Activated T-cell treated with anti-CD3 and anti-CD28 coated beads for 1 hour (primary cell): Measurements from ENCODE around the gene GPRC5C.

Experiments
- DNase-seq: peaks from one replicate; pipeline ENCODE4 v3.0.0-alpha.2; 2020; ENCODE audit warnings: low read depth

GPRC5C gene

DNA sequence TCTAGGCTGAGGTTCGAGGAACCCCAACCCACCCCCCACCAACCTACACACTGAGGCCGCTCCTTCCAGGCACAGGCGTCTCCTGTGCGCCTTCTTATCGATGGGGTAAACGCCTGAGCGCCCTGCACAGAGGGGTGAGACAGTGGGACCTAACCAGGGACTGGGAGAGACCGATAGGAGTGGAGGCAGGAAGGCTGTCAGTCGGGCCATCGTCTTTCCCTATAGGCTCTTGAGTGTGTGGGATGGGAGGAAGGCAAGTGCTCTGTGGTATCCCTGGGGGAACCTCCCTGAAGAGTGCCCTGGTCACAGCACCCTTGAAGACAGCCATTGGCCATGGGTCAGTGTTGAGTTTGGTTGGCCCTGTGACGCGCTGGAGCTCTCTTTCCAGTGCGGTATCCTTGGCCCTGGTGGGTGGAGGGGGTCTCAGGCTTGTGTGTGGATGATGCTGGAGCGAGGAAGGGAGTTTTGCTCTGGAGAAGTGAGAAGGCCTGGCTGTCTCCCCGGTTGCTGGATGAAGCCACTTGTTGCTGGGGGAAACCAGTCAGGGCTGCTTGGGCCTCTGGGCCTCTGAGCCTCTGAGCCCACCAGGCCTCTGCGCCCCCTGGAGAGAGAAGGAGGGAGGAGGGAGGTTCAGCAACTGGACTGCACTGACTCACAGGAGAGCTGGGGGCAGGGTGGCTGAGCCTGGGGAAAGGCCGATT, 1.7 kb downstream of the GPRC5C start:
- DNase-seq = no peak

DNA sequence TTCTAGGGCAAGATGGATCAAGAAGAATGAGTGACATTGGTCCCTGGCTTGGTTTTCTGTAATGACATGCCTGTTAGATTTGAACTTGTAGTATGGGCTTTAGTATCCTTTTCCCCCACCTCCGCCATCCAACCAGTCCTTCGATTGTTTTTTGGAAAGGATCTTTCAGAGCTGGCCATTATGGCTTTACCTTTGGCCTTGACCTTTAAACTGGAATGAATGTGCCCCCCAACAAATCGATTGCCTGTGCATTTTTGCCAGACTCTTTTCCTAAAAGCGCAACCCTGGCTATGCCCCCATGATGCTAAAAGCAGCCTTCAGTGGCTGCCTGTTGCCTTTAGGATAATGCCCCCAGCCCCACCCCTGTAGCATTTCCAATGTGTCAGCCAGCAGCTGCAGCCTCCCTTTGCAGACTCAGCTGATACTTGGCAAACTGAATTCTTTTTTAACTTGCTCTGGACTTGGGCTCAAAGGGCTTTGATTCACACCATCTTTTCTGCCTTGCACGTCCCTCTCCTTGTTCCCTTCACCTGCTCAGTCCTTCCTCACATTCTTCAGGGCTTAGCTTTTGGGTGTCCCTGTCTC, 4.0 kb downstream of the GPRC5C start:
- DNase-seq = no peak

DNA sequence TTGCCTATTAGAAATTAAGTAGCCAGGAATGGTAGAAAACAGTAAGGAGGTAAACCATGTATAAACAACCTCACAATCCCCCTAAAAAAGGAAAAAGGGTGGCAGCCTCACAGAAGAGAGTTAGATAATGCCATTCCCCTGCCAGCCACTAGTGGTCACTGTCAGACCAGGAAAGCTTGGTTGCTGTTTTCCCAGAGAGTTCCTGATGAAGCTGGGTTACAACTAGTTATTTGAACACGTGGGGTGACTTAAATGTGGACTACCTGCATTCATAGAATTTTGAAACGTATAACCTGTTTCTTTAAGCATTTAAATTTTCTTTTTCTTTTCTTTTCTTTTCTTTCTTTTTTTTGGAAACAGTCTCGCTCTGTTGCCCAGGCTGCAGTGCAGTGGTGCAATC, 5.8 kb downstream of the GPRC5C start:
- no peak for DNase-seq

DNA sequence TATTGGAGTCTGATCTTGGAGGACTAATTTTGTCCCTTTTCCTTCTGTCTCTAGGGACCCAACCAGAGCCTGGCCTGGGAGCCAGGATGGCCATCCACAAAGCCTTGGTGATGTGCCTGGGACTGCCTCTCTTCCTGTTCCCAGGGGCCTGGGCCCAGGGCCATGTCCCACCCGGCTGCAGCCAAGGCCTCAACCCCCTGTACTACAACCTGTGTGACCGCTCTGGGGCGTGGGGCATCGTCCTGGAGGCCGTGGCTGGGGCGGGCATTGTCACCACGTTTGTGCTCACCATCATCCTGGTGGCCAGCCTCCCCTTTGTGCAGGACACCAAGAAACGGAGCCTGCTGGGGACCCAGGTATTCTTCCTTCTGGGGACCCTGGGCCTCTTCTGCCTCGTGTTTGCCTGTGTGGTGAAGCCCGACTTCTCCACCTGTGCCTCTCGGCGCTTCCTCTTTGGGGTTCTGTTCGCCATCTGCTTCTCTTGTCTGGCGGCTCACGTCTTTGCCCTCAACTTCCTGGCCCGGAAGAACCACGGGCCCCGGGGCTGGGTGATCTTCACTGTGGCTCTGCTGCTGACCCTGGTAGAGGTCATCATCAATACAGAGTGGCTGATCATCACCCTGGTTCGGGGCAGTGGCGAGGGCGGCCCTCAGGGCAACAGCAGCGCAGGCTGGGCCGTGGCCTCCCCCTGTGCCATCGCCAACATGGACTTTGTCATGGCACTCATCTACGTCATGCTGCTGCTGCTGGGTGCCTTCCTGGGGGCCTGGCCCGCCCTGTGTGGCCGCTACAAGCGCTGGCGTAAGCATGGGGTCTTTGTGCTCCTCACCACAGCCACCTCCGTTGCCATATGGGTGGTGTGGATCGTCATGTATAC, 8.0 kb downstream of the GPRC5C start:
- DNase-seq = no peak

DNA sequence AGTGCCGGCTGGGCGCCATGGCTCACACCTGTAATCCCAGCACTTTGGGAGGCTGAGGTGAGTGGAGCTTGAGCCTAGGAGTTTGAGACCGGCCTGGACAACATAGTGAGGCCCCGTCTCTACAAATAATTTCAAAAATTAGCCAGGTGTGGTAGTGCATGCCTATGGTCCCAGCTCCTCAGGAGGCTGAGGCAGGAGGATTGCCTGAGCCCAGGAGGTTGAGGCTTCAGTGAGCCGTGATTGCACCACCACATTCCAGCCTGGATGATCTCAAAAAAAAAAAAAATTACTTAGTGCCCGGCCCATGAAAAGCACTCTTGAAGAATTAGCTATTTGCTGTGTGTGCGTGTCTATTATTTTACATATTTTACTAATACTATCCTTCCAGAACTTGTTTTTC, 9.6 kb downstream of the GPRC5C start:
- no peak for DNase-seq

DNA sequence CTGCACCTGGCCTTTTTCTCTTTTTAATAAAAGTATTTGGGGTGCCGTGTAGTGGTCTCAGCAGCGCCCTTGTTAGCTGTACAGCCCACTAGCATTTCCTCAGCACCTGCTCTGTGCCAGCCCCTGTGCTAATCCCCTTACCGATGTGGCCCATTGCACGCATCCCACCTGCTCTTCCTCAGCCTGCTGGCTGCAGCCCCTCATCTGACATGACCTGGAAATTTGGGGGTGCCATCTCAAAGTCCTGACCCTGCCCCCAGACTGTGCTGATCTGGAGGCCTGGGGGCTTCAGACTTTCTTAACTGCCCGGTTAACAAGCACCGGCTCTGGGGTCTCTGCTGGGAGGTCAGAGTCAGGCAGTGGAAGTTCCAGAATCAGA, 10.4 kb downstream of the GPRC5C start:
- no peak for DNase-seq

DNA sequence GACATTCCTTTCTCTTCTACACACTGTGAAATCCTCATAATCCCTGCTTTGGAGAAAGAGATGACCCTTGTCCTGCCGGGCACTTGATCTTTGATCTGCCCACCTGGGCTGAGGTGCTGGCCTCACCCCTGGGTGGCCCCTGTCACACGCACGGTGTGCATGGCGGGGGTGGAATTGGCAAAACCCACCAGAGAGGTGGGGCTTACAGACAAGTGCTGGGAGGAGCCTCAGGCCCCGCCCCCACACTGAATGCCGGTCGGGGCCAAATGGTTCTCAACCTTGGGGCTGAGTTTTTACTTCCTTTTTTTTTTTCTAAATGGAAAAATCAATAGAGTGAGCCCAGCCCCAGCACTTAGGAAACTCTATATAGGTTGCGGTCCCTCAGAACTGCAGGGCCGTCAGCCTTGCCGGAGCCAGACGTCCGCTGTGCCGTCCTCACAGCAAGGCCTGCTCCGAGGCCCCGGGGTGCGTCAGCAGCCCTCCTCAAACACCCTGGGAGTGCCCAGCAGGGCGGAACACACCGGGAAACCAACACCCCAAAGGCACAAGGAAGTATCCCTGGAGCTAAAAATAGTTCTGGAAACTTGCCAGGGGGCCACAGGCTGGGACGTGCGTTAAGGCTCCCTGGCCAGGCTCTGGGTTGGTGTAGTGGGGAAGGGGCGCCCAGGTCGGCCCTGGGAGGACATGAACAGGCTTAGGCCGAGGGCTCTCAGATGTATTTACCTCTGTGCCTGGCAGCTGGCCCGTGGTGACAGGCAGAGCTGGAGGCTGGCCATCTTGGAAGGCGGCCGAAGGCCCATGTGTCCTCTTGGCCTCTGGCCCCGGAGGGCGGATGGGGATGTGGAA, 11.0 kb downstream of the GPRC5C start:
- DNase-seq = no peak

DNA sequence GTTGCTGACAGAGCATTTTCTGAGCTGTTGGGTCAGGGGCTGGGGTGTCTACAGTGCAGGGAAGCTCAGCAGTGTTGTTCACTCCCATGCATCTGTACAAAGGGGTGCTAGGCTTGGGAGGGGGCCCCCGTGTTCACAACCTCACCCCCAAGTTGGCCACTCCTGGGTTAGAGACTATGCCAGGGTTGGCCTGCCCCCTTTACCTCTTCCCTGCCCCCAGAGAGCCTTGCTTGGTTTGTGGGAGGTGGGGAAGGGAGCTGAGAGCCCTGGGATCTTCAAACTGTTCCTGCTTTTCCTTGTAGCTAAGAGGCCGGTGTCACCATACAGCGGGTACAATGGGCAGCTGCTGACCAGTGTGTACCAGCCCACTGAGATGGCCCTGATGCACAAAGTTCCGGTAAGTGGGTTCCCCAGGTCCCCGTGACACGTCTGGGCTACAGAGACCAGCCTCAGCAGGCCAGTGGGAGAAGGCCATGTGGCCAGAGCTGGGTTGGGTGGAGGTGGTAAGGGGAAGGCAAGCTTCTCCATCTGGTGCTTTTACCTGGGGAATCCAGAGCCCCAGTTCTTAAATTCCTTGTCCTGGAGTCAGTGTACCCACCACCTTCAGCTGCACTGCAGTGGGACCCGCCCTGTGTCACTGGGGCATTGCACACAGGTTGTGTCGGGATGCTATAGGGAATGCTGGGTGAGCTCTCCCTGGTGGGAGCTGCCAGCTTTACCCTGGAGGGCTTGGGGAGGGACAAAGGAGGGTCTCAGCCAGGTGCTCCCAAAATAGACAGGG, 11.8 kb downstream of the GPRC5C start:
- DNase-seq = no peak

DNA sequence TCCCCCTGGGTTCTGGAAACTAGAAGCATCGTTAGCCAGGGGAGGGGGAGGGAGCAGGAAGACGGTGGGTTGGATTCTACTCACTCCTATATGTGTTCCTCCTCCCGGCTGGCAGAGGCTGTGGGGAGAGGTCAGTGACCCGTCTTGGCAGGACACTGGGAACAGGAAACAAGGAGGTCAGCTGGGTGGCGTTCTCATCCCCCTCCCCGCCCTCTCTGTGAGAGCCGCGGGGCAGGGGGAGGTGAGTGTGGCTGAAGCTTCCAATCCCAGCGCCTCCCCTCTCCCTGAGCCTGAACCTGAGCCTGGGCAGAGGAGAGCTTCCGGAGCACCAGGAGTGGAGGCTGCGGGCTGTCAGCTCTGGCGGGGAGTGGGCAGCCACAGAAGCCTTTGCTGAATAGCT, 12.5 kb downstream of the GPRC5C start:
- DNase-seq = no peak

DNA sequence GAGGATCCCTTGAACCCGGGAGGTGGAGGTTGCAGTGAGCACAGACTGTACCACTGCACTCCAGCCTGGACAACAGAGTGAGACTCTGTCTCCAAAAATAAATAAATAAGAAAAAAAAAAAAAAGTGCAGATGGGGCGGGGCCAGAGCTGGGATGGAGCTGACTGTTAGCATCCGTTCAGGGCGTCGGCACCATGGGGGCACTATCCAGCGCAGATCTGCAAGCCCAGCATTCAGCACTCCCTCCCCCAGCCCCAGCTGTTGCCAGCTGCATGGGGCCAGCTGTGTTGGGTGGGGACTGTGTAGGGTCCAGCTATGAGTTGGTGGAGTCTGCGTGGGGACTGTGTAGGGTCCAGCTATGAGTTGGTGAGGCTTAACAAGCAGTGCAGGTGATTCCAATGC, 13.3 kb downstream of the GPRC5C start:
- no peak for DNase-seq

DNA sequence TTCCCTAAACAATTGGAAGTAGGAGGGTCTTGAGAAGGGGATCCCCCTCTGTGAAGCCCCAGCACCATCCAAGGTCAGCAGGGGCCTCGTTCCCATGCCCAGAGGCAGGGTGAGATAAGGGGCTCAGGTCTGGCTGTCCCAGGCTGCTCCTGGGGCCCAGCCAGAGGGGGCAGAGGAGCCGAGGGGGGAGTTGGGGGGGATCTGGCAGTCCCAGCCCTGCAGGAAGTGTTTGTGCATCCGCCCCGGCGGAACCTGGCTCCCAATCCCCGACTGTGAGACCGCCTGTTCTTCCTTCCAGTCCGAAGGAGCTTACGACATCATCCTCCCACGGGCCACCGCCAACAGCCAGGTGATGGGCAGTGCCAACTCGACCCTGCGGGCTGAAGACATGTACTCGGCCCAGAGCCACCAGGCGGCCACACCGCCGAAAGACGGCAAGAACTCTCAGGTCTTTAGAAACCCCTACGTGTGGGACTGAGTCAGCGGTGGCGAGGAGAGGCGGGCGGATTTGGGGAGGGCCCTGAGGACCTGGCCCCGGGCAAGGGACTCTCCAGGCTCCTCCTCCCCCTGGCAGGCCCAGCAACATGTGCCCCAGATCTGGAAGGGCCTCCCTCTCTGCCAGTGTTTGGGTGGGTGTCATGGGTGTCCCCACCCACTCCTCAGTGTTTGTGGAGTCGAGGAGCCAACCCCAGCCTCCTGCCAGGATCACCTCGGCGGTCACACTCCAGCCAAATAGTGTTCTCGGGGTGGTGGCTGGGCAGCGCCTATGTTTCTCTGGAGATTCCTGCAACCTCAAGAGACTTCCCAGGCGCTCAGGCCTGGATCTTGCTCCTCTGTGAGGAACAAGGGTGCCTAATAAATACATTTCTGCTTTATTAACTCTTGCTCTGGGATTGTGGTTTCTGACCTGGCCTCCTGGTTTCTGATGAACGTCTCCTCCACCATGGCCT, 14.9 kb downstream of the GPRC5C start:
- DNase-seq = no peak

DNA sequence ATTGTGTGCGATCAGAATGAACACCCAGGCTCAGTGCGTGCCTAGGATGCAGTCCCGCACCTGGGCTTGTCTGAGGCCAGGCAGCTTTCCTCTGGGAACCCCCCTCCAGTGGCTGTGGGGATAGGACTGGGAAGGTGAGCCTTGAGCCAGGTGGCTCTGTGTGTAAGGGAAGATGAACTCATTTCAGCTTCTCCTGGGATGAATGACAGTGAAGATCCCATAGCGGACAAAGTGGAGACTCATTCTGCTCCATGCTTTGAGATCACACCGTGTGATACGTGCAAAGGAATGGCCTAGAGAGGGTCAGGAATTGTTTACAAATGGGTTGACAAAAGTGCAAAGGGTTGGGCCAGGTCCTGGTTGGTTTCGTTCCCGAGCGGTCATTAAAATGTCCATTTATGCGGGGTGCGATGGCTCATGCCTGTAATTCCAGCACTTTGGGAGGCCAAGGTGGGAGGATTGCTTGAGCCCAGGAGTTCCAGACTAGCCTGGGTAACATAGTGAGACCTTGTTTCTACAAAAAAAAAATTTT, 15.8 kb downstream of the GPRC5C start:
- no peak for DNase-seq

DNA sequence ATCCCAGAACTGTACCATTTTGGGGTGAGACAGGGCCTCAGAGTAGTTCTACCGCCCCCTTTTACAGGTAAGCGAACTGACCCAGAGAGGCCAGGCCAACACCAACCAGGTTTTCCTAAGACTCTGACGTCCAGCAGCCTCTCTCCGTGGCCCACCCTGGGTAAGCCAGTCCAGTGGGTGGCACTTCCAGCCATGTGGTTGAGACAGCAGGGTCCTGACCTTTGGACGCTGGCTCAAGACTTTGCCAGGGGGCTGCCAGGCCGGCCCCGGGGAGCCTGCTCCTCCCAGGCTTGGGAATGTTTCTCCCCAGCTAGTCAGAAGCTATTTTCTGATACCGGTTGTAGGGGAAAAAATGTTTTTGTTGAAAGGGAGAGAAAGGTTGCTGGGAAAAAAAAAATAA, 16.9 kb downstream of the GPRC5C start:
- DNase-seq = no peak

DNA sequence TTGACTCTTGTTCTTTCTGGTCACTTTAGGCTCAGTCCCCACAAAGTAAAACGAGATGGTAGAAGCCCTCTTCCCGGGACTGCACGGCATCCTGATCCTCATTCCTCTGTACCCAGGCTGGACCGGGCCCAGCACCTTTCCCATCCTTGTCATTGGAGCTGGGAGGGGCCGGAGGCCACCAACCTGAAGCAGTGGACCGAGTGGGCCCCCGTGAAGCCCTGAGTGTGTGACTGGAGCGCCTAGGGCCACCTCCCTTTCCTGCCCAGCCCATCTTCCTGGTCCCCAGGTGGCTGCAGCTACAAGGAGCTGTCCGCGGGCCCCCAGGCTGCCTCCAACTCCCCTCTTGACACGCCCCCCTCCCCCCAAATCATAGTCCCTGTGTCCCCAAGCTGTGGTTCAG, 17.4 kb downstream of the GPRC5C start:
- DNase-seq = no peak

DNA sequence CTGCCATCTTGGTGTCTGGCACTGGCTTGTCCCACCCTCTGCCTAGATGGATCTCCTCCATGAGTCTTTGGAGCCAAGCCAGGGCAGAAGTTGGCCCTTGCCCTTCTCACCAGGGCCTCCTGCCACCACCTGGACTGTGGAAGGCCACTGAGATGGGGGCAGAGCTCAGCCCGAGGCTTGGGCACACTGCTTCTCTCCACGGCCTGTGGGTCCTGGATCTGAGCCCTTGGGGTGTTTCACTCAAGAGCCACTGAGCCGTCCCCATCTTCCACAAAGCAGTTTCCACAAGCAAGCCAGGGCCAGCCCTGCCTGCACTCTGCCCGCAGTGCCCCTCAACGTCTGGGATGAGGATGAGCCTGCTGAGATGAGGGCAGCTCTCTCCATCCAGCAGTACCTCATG, 17.9 kb downstream of the GPRC5C start:
- no peak for DNase-seq

DNA sequence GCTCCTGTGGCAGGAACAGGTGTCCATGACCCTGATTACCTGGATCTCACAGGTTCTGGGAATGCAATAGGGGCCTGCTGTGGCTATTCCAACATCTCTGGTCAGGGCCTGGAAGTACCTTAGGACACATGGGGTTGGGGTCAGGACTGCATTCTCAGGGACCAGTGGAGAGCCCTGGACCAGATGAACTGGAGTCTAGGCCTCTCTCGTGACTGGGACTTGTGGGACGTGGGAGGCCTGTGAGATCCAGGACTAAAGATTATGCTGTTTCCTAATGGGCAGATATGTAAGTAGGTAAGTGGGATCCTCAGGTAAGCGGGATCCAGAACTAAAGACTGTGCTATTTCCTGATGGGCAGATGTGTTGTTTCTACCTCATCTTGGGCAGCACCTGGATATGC, 18.3 kb downstream of the GPRC5C start:
- DNase-seq = no peak

DNA sequence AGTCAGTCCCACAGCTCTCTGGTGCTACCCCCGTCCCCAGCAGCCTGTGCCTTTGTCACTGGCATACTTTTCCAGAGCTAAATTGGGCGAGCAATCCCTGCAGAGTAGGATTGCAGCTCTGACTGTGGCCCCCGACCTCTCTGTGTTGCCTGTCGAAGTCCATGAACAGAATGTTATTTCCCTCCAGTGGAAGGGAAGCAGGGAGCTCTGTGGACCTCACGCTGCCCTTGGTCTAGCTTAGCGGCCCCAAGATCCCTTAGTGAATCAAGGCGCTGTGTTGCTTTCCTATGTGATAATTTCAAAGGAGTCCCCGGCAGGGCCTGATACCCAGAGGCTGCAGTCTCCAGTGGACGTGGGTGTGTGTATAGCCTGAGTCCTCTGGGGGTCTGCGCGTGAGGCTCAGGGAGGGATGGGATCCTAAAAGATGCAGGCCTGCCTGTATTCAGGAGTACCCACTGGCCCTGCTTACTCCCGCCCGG, 19.1 kb downstream of the GPRC5C start:
- no peak for DNase-seq

DNA sequence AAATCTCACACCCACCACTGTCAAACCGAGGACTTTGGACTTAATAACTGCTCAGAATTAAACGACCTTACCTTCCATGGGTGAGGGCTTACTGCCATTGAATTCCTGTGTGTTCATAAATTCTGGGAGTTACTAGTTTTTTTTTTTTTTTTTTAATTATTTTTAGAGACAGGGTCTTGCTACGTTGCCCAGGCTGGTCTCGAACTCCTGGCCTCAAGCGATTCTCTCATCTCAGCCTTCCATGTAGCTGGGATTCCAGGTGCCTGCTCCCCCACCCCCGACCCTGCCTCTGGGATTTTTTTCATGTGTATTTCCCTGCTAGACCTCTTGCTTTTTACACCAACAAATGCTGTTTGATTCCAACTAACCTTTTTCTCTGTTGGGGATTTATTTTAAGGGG, 19.7 kb downstream of the GPRC5C start:
- no peak for DNase-seq

DNA sequence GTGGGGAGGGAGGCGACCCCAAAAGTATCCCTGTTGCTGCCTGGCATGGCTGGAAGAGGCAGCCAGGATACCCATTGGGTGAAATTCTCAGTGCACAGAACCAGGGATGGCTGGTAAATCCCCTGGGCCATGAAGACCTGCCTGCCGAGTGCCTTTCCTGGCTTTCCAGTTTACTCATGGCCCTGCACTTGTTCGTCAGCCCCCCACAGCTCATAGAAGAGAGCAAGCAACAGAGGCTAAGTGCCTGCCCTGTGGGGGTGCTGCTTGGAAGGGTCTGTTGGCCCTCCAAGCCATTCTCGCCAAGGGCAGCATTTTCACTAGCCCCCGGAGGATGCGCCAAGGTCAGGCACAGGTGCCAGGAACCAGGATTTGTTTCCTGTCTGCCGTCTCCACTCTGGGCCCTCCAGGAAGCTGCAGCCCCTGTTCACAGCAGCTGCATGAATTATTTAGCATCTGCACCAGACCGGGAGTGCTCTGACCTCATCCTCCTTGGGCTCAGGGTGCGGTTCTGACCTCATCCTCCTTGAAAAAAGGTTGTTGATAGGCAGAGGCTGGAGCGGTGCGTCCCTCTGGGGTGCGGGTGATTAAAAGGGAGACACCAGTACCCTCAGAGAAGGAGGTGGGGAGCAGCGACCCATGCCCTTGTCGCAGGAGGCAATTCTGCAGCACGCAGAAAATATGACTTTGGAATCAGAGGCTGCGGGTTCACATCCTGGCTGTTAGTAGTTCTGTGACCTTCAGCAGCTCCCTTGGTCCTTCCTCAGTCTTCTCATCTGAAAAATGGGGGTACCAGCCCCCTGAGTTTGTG, 20.3 kb downstream of the GPRC5C start:
- DNase-seq = no peak
